Left ventricle myocardium superior (tissue), 1 donor: Measurements from ENCODE around the gene DAZL. TPM values are rescaled to one million over a fixed set of nuclear protein-coding genes. Genes with fewer than 3 reads are reported as not detected.

Experiments used
- ATAC-seq: fragments of 200-7000 bp; cut with Tn5 transposase; one replicate; pipeline ENCODE4 v1.9.1; 2020; ENCODE audit warnings: mild to moderate bottlenecking, moderate library complexity
- DNase-seq: peaks from one replicate; pipeline ENCODE4 v3.0.0-alpha.2; 2020
- intact Hi-C: fragments of 100-400 bp; cut with micrococcal nuclease; formaldehyde crosslinking; loops from one replicate; pipeline ENCODE4 v1.11.0; 2022
- total RNA-seq: library from RNA; stranded (reverse); fragmentation: NEBNext Ultra II Directional; extraction: Animal tissue kit (Norgen Biotek cat#: 25700); gene quantifications from one replicate; pipeline ENCODE4 v1.2.1, GENCODE V29; 2021
- donor health status: DM: no; HTN: yes; CAD: no; lungs with severe emphysema.

Gene DAZL
- total RNA-seq, 1 donor from 2014 or later, result not detected

DNA sequence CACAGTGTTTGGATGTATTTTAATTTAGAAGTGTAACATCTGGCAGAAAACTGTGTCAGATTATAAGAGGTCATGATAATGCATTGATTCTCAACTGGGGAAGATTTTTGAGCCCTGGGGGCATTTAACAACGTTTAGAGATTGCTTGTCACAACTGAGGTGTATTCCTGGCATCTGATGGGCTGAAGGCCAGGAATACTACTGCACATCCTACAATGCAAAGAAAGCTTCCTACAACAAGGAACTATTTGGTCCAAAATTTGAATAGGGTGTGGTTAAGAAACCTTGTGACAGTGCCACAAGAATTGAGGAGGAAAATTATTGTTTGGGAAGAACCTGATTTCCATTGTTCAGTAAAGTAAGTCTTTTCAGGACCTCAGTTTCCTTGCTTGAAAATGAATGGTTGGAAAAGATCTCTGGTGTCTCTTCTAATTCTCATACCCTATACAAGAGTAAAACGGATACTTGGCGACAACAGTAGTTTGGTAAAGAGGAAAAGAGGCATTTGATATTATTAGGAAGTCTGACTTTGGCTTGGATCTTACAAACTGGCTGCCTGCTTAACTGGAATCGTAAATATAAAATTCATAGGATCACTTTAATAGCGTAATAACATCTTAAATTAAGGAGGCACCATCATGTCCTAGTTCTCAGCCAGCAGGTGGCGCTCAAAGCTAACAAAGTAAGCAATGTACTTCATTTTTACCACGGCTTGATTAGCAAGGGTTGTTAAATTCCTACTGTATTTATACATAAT, 4.3 kb downstream of the DAZL start:
- peak; percentile 68 for ATAC-seq
- intact Hi-C loops, result loop anchor here (5.0 to 10.0 kb wide), 2 partner anchors 434 to 631 kb away; no protein-coding TSS in a partner anchor
- peak; percentile 87 for DNase-seq

- DNase-seq (no peak), ATAC-seq (no peak)
- intact Hi-C loops, result loop anchor here (5.0 to 10.0 kb wide), 2 partner anchors 435 to 633 kb away; no protein-coding TSS in a partner anchor
These were observed 5.5 kb downstream of the DAZL start for GRCh38 chr3:16599694-16600093.

DNA sequence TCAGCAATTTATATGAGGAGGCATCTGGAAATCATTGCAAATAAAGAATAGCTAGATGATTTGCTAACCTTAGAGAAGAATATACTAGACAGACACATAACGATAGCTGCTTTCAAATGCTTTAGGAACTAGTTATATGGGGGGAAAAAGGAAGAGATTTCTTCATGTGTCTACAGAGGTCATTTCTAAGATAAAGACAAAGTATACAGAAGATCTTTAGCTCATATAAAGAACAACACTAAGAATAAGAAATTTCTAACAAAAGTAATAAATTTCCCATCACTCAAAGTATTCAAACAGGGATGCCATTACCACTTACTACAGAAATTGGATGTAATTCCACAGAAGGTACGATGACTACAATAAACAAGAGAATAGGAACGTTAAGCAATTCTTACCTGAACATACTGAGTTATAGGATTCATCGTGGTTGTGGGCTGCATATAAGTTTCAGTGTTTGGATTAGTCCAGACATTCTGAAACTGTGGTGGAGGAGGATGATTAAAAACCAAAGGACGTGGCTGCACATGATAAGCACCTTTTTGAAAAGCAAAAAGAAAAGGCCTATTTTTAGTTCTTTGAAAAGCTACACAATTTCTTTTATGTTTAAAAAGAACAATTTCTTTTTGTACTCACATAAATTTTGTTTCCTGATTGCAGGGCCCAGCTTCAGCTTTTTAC, 8.7 kb downstream of the DAZL start:
- ATAC-seq (no peak), DNase-seq (no peak)
- intact Hi-C loops, result no loop called here

- intact Hi-C loops, result no loop called here
- ATAC-seq, result no peak
- DNase-seq, result no peak
These were observed 9.4 kb downstream of the DAZL start for GRCh38 chr3:16595778-16596177.

GRCh38 chr3:16589867-16590624, 15.2 kb downstream of the DAZL start:
- DNase-seq (no peak), ATAC-seq (no peak)
- intact Hi-C loops, result no loop called here

DNA sequence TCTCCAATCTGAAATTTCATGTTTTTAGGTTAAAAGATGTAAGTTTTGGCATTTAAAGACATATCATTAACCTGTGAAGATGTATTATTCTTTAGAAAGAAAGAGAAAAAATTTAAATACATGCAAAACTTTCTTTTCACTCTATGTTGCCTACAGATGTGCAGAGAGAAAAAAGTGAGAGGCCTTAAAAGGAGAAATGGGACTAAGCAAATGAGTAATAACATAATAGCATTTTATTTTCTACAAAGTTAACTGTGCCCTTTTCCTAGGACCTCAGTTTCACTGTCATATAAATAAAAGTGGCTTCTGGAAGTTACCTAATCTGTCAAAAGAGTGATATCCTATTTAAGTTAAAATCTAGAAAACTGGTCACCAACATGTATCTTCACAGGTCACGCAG, 16.1 kb downstream of the DAZL start:
- no peak for DNase-seq
- ATAC-seq, result no peak
- intact Hi-C loops, result no loop called here

DNA sequence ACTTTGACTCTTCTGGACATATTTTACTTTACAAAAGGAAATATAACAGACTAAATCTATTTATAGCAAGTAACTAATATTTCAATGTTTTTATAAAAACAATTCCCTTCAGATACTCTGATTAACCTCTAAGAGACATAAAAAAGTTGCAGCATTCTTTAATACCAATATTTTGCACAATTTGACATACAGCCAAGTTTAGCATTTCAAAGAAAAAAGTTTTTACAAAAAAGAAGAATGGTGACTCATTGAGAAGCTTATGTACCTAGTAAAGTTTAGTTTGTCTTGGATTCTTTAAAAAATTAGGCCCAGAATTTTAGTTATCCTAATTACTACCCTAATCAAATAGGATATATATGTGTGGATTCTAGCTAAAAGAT, 17.6 kb downstream of the DAZL start:
- ATAC-seq (no peak), DNase-seq (no peak)
- intact Hi-C loops, result no loop called here

GRCh38 chr3:16587047-16587680, 18.1 kb downstream of the DAZL start:
- DNase-seq, result no peak
- ATAC-seq, result no peak
- intact Hi-C loops, result no loop called here

GRCh38 chr3:16584880-16585279, 20.3 kb downstream of the DAZL start:
- no peak for DNase-seq
- intact Hi-C loops, result no loop called here
- no peak for ATAC-seq

DNA sequence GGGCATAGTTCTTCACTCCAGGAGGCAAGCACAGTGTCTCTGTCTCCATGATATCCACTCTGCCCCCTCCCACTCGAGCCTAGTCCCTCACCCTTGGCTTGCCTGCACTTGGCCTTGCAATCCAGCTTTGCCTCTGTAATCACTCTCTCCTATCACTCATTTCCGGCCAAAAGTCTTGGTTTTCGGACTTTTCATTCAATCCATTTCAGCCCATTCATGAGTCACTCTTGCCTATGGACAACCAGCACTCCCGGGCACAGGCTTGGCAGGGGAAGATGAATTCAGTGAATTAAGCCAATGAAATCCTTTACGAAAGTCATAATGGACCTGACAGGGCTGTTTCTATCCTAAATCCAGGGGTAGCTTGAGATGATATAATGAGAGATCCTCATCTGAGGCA, 21.7 kb downstream of the DAZL start:
- ATAC-seq (no peak), DNase-seq (no peak)
- intact Hi-C loops, result no loop called here

DNA sequence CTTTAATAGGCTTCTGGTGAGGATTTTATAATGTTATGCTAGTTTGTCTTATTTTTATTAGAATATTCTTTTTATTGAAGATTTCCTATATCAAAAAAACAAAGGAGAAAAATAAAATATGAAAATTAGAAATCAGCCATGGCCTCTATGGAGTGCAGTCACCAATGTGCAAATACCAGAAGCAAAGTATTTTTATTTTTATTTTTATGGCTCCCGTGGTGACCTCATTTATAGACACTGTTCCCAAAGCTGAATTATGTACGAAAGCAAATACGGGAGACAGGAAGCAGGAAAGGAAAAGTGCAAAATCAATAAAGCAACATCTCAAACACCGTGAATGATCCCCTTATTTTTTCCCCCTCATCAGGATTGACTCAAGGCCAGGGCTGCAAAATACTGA, 35.1 kb downstream of the DAZL start:
- intact Hi-C loops, result no loop called here
- ATAC-seq (no peak), DNase-seq (no peak)

- no peak for DNase-seq
- intact Hi-C loops, result no loop called here
- no peak for ATAC-seq
These were observed 36.7 kb downstream of the DAZL start for GRCh38 chr3:16568532-16568931.

- DNase-seq (no peak), ATAC-seq (no peak)
- intact Hi-C loops, result no loop called here
These were observed 37.1 kb downstream of the DAZL start for GRCh38 chr3:16568115-16568514.

DNA sequence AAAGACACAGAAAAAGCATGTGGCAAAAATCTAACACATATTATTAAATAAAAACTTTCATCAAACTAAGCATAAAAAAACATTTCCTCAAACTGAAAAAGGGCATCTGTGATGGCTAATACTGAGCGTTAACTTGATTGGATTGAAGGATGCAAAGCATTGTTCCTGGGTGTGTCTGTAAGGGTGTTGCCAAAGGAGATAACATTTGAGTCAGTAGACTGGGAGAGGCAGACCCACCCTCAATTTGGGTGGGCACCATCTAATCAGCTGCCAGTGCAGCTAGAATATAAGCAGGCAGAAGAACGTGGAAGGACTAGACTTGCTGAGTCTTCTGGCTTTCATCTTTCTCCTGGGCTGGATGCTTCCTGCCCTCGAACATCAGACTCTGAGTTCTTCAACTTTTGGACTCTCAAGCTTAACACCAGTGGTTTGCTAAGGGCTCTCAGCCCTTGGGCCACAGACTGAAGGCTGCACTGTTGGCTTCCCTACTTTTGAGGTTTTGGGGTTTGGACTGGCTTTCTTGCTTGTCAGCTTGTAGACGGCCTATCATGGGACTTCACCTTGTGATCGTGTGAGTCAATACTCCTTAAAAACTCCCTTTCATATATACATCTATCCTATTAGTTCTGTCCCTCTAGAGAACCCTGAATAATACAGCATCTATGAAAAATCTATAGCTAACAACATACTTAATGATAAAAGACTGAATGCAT, 45.4 kb downstream of the DAZL start:
- no peak for ATAC-seq
- DNase-seq, result no peak
- intact Hi-C loops, result no loop called here

- no peak for ATAC-seq
- intact Hi-C loops, result loop anchor here (5.0 kb wide), 1 partner anchor 262 kb away; no protein-coding TSS in a partner anchor
- no peak for DNase-seq
These were observed 51.1 kb downstream of the DAZL start for GRCh38 chr3:16554126-16554525.

DNA sequence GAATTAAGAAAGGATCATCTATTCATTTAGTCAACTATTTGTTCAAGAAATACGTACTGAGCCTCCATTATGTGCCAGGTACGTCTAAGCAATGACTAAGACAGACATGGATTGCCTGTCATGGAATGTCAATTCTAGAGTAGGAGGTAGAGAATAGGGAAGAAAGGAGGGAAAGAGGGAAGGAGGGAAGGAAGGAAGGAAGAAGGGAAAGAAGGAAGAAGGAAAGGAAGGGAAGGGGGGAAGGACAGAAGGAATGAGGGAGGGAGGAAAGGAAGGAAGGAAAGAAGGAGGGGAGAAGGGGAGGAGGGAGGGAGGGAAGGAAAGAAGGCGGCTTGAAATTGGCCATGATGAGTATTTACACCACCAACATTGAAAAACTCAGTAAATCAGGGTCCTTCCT, 52.5 kb downstream of the DAZL start:
- DNase-seq (no peak), ATAC-seq (no peak)
- intact Hi-C loops, result loop anchor here (5.0 kb wide), 1 partner anchor 260 kb away; no protein-coding TSS in a partner anchor

- intact Hi-C loops, result loop anchor here (5.0 kb wide), 1 partner anchor 259 kb away; no protein-coding TSS in a partner anchor
- DNase-seq, result no peak
- no peak for ATAC-seq
These were observed 53.8 kb downstream of the DAZL start for GRCh38 chr3:16551342-16551976.

DNA sequence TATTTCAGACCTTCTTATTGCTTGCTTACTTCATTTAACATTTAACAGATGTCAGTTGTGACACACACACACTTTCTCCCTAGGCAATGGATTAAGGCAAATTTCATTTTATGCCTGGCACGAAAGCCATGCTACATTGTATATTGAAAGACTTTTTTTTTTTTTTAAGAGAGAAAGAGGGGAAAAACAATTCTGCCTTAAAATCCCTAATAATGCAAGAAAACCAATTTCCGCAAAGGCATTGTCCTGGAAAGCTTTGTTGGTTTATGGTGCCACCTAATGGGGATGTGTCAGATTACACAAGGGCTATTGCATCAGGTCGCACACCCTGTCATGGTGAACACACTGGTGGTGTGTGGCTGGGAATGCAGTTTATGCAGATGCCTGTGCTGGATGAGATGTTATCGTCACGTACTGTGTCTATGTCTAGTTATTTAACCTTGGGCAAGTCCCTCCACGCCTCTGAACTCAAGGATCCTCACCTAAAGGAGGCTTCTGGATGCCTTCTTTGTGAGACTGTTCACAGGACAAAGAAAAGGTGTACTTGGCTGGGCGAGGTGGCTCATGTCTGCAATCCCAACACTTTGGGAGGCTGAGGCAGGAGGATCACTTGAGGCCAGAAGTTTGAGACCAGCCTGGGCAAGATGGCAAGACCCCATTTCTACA, 54.4 kb downstream of the DAZL start:
- intact Hi-C loops, result loop anchor here (5.0 kb wide), 1 partner anchor 259 kb away; no protein-coding TSS in a partner anchor
- ATAC-seq, result peak; percentile 78
- DNase-seq, result no peak
